Motor neuron (in vitro differentiated cells): Measurements from ENCODE around the gene CD81. TPM values are rescaled to one million over a fixed set of nuclear protein-coding genes. Genes with fewer than 3 reads are reported as not detected.
"Not testable (repeated sequence)": the region's sequence is repeated elsewhere in the genome, so short reads cannot be mapped to it uniquely, and the experiment has no call there.

Source experiments
- ATAC-seq, 8 experiments: fragments of 200-7000 bp; cut with Tn5 transposase; replicated peaks in 6 of 8; 2 replicates each; pipeline ENCODE4 v1.8.0; 2021; ENCODE audit warnings: mild to moderate bottlenecking in 8 of 8, moderate library complexity in 8 of 8
- H3K27ac ChIP-seq, 2 donors: fragments of 250-450 bp; sonication (Bioruptor Pico); 2 replicates each; pipeline ENCODE4 v1.9.0; 2021; ENCODE audit warnings: antibody characterized with exemption in 2 of 2, mild to moderate bottlenecking in 2 of 2, moderate library complexity in 1 of 2
- H3K4me1 ChIP-seq, 2 donors: fragments of 250-450 bp; sonication (Bioruptor Pico); replicated peaks in 1 of 2; 2 replicates each; pipeline ENCODE4 v1.6.1; 2021; ENCODE audit warnings: antibody characterized with exemption in 2 of 2, mild to moderate bottlenecking in 2 of 2, moderate library complexity in 1 of 2
- H3K4me3 ChIP-seq, 5 donors: fragments of 250-450 bp; sonication (Bioruptor Pico); 2 replicates each; pipeline ENCODE4 v1.9.0; 2021; ENCODE audit warnings: antibody characterized with exemption in 5 of 5, mild to moderate bottlenecking in 5 of 5, moderate library complexity in 4 of 5
- WGBS, 10 experiments: fragments of 450-650 bp; shearing (Covaris generic); methylation state at CpG; one replicate each; pipeline ENCODE4 v1.0.0; 2022; 5-methylcytosine and 5-hydroxymethylcytosine counted together
- in situ Hi-C, 9 experiments: fragments of 400-800 bp; cut with MboI; loops; one replicate each; pipeline ENCODE4 v1.15.0; 2021; ENCODE audit warnings: low sequenced_read_pairs in 9 of 9, low pct_unique_long_range_greater_than_20kb in 2 of 9; ENCODE audit not compliant: unreplicated experiment in 9 of 9
- total RNA-seq, 8 experiments: library from RNA; unstranded; fragments of 300-600 nt; gene quantifications; 2 replicates each; pipeline versions ENCODE4 v1.2.3 to v1.2.4, GENCODE V29; 2022

The CD81 gene
- 100 to 1,000 TPM in 4 of 8 experiments, 10 to 100 TPM in 4; 44.8 to 383 (median 165) TPM for total RNA-seq

GRCh38 chr11:2376751-2377451, at the start of gene CD81:
Gene CD81, plus strand, starts transcription at chr11:2377310. Its CDS starts 240 bp downstream, at chr11:2377550.
- ATAC-seq = peak; percentile 25 to 73 (median 66)
- H3K27ac ChIP-seq = peak within 1 kb of the TSS in 1 of 2 donors; percentile 61

GRCh38 chr11:2328021-2328420, 49.1 kb upstream of the CD81 start:
- H3K4me3 ChIP-seq = no peak overlapping the region
- no peak for ATAC-seq
- H3K27ac ChIP-seq = no peak overlapping the region
- H3K4me1 ChIP-seq = no peaks in the 10 kb centered on the region
- in situ Hi-C loops = no loop called here
- WGBS, 10 experiments = 47 to 92% (median 74%) methylated on average over 3 to 10 of the region's 11 CpGs; no CpG with 5 or more reads in 3 of the 10 experiments

More at GRCh38 chr11:2376751-2377451, at the start of gene CD81:
- 0 to 32% (median 13%) methylated on average over 1 to 4 of the region's 65 CpGs; no CpG with 5 or more reads in 6 of the 10 experiments for WGBS, 10 experiments
- H3K4me1 ChIP-seq = peaks cover 3 to 8% of the 10 kb centered on the region in 2 donors
- in situ Hi-C loops = no loop called here
- H3K4me3 ChIP-seq = peak within 1 kb of the TSS; percentile 66 to 100 (median 95)

- no peak for ATAC-seq
- in situ Hi-C loops = no loop called here
- no peak overlapping the region for H3K4me3 ChIP-seq
- 65 to 93% (median 86%) methylated on average over 2 to 9 of the region's 15 CpGs; no CpG with 5 or more reads in 2 of the 10 experiments for WGBS, 10 experiments
- H3K27ac ChIP-seq = no peak overlapping the region
- no peaks in the 10 kb centered on the region for H3K4me1 ChIP-seq
These were observed 48.3 kb upstream of the CD81 start for GRCh38 chr11:2328656-2329354.

GRCh38 chr11:2329551-2329950, 47.6 kb upstream of the CD81 start:
- WGBS, 10 experiments = 34 to 100% (median 70%) methylated on average over 2 to 5 of the region's 9 CpGs; no CpG with 5 or more reads in 3 of the 10 experiments

GRCh38 chr11:2330696-2331095, 46.4 kb upstream of the CD81 start:
- Histone ChIP-seq H3K4me1 (no peaks in the 10 kb centered on the region), H3K27ac (no peak overlapping the region), H3K4me3 (no peak overlapping the region)
- in situ Hi-C loops = no loop called here
- 17 to 80% (median 70%) methylated on average over 1 to 3 of the region's 6 CpGs; no CpG with 5 or more reads in 5 of the 10 experiments for WGBS, 10 experiments
- ATAC-seq = no peak

More at GRCh38 chr11:2329551-2329950, 47.6 kb upstream of the CD81 start:
- in situ Hi-C loops = no loop called here
- H3K4me1 ChIP-seq = no peaks in the 10 kb centered on the region
- no peak for ATAC-seq
- no peak overlapping the region for H3K4me3 ChIP-seq
- H3K27ac ChIP-seq = no peak overlapping the region

GRCh38 chr11:2331404-2331803, 45.7 kb upstream of the CD81 start:
- in situ Hi-C loops = no loop called here
- 80 to 90% methylated on average over 1 to 2 of the region's 5 CpGs; no CpG with 5 or more reads in 8 of the 10 experiments for WGBS, 10 experiments
- ATAC-seq = no peak
- Histone ChIP-seq H3K4me1 (no peaks in the 10 kb centered on the region), H3K4me3 (no peak overlapping the region), H3K27ac (no peak overlapping the region)

GRCh38 chr11:2332569-2332968, 44.5 kb upstream of the CD81 start:
- in situ Hi-C loops, ATAC-seq, H3K27ac ChIP-seq, H3K4me1 ChIP-seq, H3K4me3 ChIP-seq: not testable (repeated sequence)
- no CpG with 5 or more reads among the region's 29 CpGs for WGBS, 10 experiments

- ATAC-seq = peak in 3 of 8 experiments; percentile 51 to 98 (median 68)
These were observed 43.5 kb upstream of the CD81 start for GRCh38 chr11:2333486-2334205.

GRCh38 chr11:2335286-2335685, 41.8 kb upstream of the CD81 start:
- WGBS, 10 experiments = 85 to 100% (median 93%) methylated on average over 3 to 8 of the region's 18 CpGs; no CpG with 5 or more reads in 5 of the 10 experiments
- H3K27ac ChIP-seq, in situ Hi-C loops, ATAC-seq, H3K4me3 ChIP-seq, H3K4me1 ChIP-seq: not testable (repeated sequence)

More at GRCh38 chr11:2333486-2334205, 43.5 kb upstream of the CD81 start:
- H3K27ac ChIP-seq, H3K4me1 ChIP-seq, H3K4me3 ChIP-seq, in situ Hi-C loops: not testable (repeated sequence)
- WGBS, 10 experiments = no CpG with 5 or more reads among the region's 4 CpGs

- H3K4me1 ChIP-seq, H3K4me3 ChIP-seq, ATAC-seq, H3K27ac ChIP-seq, in situ Hi-C loops: not testable (repeated sequence)
- 20 to 90% (median 48%) methylated on average over 2 to 6 of the region's 8 CpGs; no CpG with 5 or more reads in 2 of the 10 experiments for WGBS, 10 experiments
These were observed 38.4 kb upstream of the CD81 start for GRCh38 chr11:2338760-2339159.

- H3K27ac ChIP-seq = no peak overlapping the region
- H3K4me3 ChIP-seq = no peak overlapping the region
- WGBS, 10 experiments = 40 to 90% (median 63%) methylated on average over 1 to 3 of the region's 3 CpGs; no CpG with 5 or more reads in 5 of the 10 experiments
- no peak for ATAC-seq
- in situ Hi-C loops = no loop called here
- no peaks in the 10 kb centered on the region for H3K4me1 ChIP-seq
These were observed 34.6 kb upstream of the CD81 start for GRCh38 chr11:2342557-2342956.

- in situ Hi-C loops = no loop called here
- no peaks in the 10 kb centered on the region for H3K4me1 ChIP-seq
- 0 to 93% (median 55%) methylated on average over 2 to 5 of the region's 5 CpGs; no CpG with 5 or more reads in 5 of the 10 experiments for whole genome bisulfite sequencing, 10 experiments
- no peak for ATAC-seq
- H3K4me3 ChIP-seq = no peak overlapping the region
- H3K27ac ChIP-seq = no peak overlapping the region
These were observed 34.1 kb upstream of the CD81 start for GRCh38 chr11:2342981-2343380.

- no peak for ATAC-seq
- Histone ChIP-seq H3K4me1 (no peaks in the 10 kb centered on the region), H3K4me3 (no peak overlapping the region), H3K27ac (no peak overlapping the region)
- in situ Hi-C loops = no loop called here
- WGBS, 10 experiments = 58 to 80% (median 71%) methylated on average over 1 to 4 of the region's 4 CpGs; no CpG with 5 or more reads in 6 of the 10 experiments
These were observed 33.6 kb upstream of the CD81 start for GRCh38 chr11:2343502-2343901.
